ENCODE measurements around the gene DAPK1.

DAPK1 gene

DNA sequence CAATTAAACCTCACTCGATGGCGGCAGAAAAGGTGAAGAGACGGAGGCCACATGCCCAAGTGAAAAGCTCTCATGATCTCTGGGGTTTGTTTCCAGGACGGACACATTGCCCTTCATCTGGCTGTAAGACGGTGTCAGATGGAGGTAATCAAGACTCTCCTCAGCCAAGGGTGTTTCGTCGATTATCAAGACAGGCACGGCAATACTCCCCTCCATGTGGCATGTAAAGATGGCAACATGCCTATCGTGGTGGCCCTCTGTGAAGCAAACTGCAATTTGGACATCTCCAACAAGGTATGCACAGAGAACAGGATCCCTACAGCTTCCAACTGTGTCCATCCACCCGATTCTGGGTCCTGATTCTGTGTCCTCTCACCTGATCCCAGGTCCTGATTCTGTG is 153.8 kb downstream of the DAPK1 start:
- TF ChIP-seq BCL11A (tag by site-specific recombination; IDR thresholded peaks at IDR 0.05; ENCODE audit: low read depth) (no peak), ZNF626 (tag by site-specific recombination; IDR thresholded peaks at IDR 0.05) (no peak), ZNF416 (tag by site-specific recombination; IDR thresholded peaks at IDR 0.05) (no peak), OVOL3 (tag by site-specific recombination; IDR thresholded peaks at IDR 0.05) (no peak), ZNF114 (tag by site-specific recombination; IDR thresholded peaks at IDR 0.05) (no peak), MEIS1 (CRISPR knock-in tag; IDR thresholded peaks at IDR 0.05; ENCODE audit: borderline replicate concordance) (no peak), ZNF660 (tag by site-specific recombination; IDR thresholded peaks at IDR 0.05) (no peak), BCL11B (tag by site-specific recombination; IDR thresholded peaks at IDR 0.05; ENCODE audit: low read depth) (no peak), KLF10 (tag by site-specific recombination; IDR thresholded peaks at IDR 0.05) (no peak), ZNF248 (tag by site-specific recombination; IDR thresholded peaks at IDR 0.05) (no peak), ZNF664 (tag by site-specific recombination; IDR thresholded peaks at IDR 0.05) (no peak)
- TF ChIP-seq, protein P1, sequence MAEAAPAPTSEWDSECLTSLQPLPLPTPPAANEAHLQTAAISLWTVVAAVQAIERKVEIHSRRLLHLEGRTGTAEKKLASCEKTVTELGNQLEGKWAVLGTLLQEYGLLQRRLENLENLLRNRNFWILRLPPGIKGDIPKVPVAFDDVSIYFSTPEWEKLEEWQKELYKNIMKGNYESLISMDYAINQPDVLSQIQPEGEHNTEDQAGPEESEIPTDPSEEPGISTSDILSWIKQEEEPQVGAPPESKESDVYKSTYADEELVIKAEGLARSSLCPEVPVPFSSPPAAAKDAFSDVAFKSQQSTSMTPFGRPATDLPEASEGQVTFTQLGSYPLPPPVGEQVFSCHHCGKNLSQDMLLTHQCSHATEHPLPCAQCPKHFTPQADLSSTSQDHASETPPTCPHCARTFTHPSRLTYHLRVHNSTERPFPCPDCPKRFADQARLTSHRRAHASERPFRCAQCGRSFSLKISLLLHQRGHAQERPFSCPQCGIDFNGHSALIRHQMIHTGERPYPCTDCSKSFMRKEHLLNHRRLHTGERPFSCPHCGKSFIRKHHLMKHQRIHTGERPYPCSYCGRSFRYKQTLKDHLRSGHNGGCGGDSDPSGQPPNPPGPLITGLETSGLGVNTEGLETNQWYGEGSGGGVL (tag by site-specific recombination; IDR thresholded peaks at IDR 0.05) = no peak
- TF ChIP-seq, protein P2, sequence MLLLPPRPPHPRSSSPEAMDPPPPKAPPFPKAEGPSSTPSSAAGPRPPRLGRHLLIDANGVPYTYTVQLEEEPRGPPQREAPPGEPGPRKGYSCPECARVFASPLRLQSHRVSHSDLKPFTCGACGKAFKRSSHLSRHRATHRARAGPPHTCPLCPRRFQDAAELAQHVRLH (tag by site-specific recombination; IDR thresholded peaks at IDR 0.05) = no peak
- TF ChIP-seq, protein P3, sequence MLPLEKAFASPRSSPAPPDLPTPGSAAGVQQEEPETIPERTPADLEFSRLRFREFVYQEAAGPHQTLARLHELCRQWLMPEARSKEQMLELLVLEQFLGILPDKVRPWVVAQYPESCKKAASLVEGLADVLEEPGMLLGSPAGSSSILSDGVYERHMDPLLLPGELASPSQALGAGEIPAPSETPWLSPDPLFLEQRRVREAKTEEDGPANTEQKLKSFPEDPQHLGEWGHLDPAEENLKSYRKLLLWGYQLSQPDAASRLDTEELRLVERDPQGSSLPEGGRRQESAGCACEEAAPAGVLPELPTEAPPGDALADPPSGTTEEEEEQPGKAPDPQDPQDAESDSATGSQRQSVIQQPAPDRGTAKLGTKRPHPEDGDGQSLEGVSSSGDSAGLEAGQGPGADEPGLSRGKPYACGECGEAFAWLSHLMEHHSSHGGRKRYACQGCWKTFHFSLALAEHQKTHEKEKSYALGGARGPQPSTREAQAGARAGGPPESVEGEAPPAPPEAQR (tag by site-specific recombination; IDR thresholded peaks at IDR 0.05) = no peak
- Histone ChIP-seq H3K4me3 (ENCODE audit: low read depth, low read length) (no peak overlapping the region), H3K36me3 (ENCODE audit: control insufficient read depth in 2 of 2, insufficient read depth in 1 of 2, low read length in 2 of 2) (peaks cover 0 to 53% of the 10 kb centered on the region in 2 experiments; a peak in 1 of 3 replicates), H3K9me3 (ENCODE audit: control insufficient read depth, insufficient read depth, low read depth, low read length) (no peaks in the 10 kb centered on the region), H3K4me1 (ENCODE audit: control insufficient read depth, insufficient read depth, low read length) (no peaks in the 10 kb centered on the region), H3K27ac (ENCODE audit: extremely low read depth, low read depth, low read length) (no peak overlapping the region)
- ChIA-PET CTCF (no interaction called here), POLR2A (no interaction called here)

DNA sequence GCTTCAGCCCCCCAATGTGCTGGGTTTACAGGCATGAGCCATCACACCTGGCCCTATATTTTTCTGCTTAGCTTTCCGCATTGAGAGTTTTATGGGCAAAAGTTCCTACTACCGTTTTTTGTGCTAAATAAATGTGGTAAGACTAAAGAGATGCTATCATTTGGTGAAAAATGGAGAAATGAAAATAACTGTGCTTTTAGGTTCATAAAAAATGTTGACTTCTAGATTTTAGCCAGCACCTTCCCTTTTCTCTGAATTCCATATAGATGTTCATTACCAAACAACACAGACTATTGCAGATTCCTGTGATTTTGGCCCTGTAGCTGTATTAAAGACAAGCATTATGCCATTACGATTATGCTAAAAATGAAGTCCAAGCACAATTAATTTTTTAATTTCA is 156.3 kb downstream of the DAPK1 start:
- H3K36me3 ChIP-seq (ENCODE audit: control insufficient read depth in 2 of 2, insufficient read depth in 1 of 2, low read length in 2 of 2) = peaks cover 0 to 47% of the 10 kb centered on the region in 2 experiments; a peak in 1 of 3 replicates
- no peak overlapping the region for H3K4me3 ChIP-seq (ENCODE audit: low read depth, low read length)
- ChIA-PET CTCF (interaction anchor here (0.6 to 1.6 kb wide), 4 partner anchors 9 to 384 kb away, joined by 3 to 7 read pairs (median 4); no protein-coding TSS in a partner anchor), POLR2A (no interaction called here)
- H3K4me1 ChIP-seq (ENCODE audit: control insufficient read depth, insufficient read depth, low read length) = peaks cover 3% of the 10 kb centered on the region; the same call in 1 of the 2 replicates
- no peak overlapping the region for H3K27ac ChIP-seq (ENCODE audit: extremely low read depth, low read depth, low read length)
- TF ChIP-seq ZNF211 (tag by site-specific recombination; IDR thresholded peaks at IDR 0.05; ENCODE audit: low read depth) (no peak), ZNF623 (tag by site-specific recombination; IDR thresholded peaks at IDR 0.05) (no peak)
- H3K9me3 ChIP-seq (ENCODE audit: control insufficient read depth, insufficient read depth, low read depth, low read length) = no peaks in the 10 kb centered on the region

DNA sequence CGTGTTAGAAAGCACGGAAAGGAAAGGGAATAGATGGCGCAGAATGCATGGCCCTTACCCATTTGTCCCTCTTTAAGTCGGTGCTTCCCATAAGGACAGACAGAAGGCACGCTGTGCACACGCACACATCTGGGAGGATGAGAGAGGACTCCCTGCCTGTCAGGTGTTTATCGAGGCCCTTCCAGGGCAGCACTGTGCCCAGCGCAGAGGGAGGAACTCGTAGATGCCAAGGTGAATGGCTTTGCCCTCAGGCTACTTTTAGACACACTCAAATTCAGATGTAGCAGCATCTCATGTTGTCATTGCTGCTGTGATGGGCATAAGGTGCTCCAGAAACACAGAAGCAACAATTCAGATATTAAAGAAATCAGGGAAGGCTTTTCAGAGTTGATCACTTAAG is 158.1 kb downstream of the DAPK1 start:
- Histone ChIP-seq H3K4me3 (ENCODE audit: low read depth, low read length) (no peak overlapping the region), H3K36me3 (ENCODE audit: control insufficient read depth in 2 of 2, insufficient read depth in 1 of 2, low read length in 2 of 2) (peaks cover 0 to 45% of the 10 kb centered on the region in 2 experiments; a peak in 1 of 3 replicates), H3K4me1 (ENCODE audit: control insufficient read depth, insufficient read depth, low read length) (peaks cover 3% of the 10 kb centered on the region; the same call in 1 of the 2 replicates), H3K27ac (ENCODE audit: extremely low read depth, low read depth, low read length) (no peak overlapping the region), H3K9me3 (ENCODE audit: control insufficient read depth, insufficient read depth, low read depth, low read length) (no peaks in the 10 kb centered on the region)
- ChIA-PET CTCF (interaction anchor here (1.0 to 1.2 kb wide), 2 partner anchors 7 to 318 kb away, joined by 3 to 5 read pairs; no protein-coding TSS in a partner anchor), POLR2A (no interaction called here)
- TF ChIP-seq ZNF473 (tag by site-specific recombination; IDR thresholded peaks at IDR 0.05) (no peak), ZNF248 (tag by site-specific recombination; IDR thresholded peaks at IDR 0.05) (no peak), TRIM28 (IDR thresholded peaks at IDR 0.05; ENCODE audit: borderline replicate concordance, low read length) (no peak), ZNF302 (tag by site-specific recombination; IDR thresholded peaks at IDR 0.05; ENCODE audit: low read depth) (no peak), ZBTB48 (tag by site-specific recombination; IDR thresholded peaks at IDR 0.05) (no peak), ZNF37A (tag by site-specific recombination; IDR thresholded peaks at IDR 0.05) (no peak), ZNF274 (IDR thresholded peaks at IDR 0.05; ENCODE audit: low read length) (no peak), ZNF274 (tag by site-specific recombination; IDR thresholded peaks at IDR 0.05; ENCODE audit: borderline replicate concordance) (no peak)
- TF ChIP-seq, protein P4, sequence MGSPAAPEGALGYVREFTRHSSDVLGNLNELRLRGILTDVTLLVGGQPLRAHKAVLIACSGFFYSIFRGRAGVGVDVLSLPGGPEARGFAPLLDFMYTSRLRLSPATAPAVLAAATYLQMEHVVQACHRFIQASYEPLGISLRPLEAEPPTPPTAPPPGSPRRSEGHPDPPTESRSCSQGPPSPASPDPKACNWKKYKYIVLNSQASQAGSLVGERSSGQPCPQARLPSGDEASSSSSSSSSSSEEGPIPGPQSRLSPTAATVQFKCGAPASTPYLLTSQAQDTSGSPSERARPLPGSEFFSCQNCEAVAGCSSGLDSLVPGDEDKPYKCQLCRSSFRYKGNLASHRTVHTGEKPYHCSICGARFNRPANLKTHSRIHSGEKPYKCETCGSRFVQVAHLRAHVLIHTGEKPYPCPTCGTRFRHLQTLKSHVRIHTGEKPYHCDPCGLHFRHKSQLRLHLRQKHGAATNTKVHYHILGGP (tag by site-specific recombination; IDR thresholded peaks at IDR 0.05) = no peak
- TF ChIP-seq, protein P5, sequence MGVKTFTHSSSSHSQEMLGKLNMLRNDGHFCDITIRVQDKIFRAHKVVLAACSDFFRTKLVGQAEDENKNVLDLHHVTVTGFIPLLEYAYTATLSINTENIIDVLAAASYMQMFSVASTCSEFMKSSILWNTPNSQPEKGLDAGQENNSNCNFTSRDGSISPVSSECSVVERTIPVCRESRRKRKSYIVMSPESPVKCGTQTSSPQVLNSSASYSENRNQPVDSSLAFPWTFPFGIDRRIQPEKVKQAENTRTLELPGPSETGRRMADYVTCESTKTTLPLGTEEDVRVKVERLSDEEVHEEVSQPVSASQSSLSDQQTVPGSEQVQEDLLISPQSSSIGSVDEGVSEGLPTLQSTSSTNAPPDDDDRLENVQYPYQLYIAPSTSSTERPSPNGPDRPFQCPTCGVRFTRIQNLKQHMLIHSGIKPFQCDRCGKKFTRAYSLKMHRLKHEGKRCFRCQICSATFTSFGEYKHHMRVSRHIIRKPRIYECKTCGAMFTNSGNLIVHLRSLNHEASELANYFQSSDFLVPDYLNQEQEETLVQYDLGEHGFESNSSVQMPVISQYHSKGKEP (tag by site-specific recombination; IDR thresholded peaks at IDR 0.05) = no peak
- TF ChIP-seq, protein P6, sequence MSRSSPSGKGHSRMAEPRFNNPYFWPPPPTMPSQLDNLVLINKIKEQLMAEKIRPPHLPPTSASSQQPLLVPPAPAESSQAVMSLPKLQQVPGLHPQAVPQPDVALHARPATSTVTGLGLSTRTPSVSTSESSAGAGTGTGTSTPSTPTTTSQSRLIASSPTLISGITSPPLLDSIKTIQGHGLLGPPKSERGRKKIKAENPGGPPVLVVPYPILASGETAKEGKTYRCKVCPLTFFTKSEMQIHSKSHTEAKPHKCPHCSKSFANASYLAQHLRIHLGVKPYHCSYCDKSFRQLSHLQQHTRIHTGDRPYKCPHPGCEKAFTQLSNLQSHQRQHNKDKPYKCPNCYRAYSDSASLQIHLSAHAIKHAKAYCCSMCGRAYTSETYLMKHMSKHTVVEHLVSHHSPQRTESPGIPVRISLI (tag by site-specific recombination; IDR thresholded peaks at IDR 0.05) = no peak
